Vagina (tissue), 2 donors: ENCODE data around the gene SUMO2. TPM values are rescaled to one million over a fixed set of nuclear protein-coding genes. Genes with fewer than 3 reads are reported as not detected.
"Not testable (repeated sequence)": the region's sequence is repeated elsewhere in the genome, so short reads cannot be mapped to it uniquely, and the experiment has no call there.

ENCODE experiments used
- DNase-seq, 2 donors: peaks; one replicate each; pipeline ENCODE4 v3.0.0-alpha.2; 2017; ENCODE audit errors: extremely low spot score in 2 of 2
- H3K27ac ChIP-seq: fragments of 200-600 bp; sonication (generic); one replicate; pipeline ENCODE4 v1.5.1; 2019
- H3K27me3 ChIP-seq: fragments of 200-600 bp; sonication (generic); one replicate; pipeline ENCODE4 v1.5.1; 2019
- H3K36me3 ChIP-seq, 2 donors: fragments of 200-600 bp; sonication (generic); one replicate each; pipeline ENCODE4 v1.5.1; 2017 to 2019
- H3K4me1 ChIP-seq: fragments of 200-600 bp; sonication (generic); one replicate; pipeline ENCODE4 v1.5.1; 2019
- H3K4me3 ChIP-seq, 2 donors: fragments of 200-600 bp; sonication (generic); 1 replicate in 1 of 2; 2 replicates in 1 of 2; pipeline ENCODE4 v1.5.1; 2016 to 2019
- H3K9me3 ChIP-seq: fragments of 200-600 bp; sonication (generic); one replicate; pipeline ENCODE4 v1.5.1; 2019
- CTCF ChIP-seq, 3 experiments: fragments of 450-650 bp in 2 of 3; fragments of 200-600 bp in 1 of 3; sonication (generic) in 1 of 3; IDR thresholded peaks; one replicate each; pipeline ENCODE4 v1.5.1; 2017 to 2019; ENCODE audit warnings: antibody characterized with exemption in 3 of 3, mild to moderate bottlenecking in 2 of 3, moderate library complexity in 2 of 3
- POLR2A ChIP-seq, 2 donors: fragments of 450-650 bp; IDR thresholded peaks; one replicate each; pipeline ENCODE4 v1.6.1; 2017; ENCODE audit warnings: antibody characterized with exemption in 2 of 2, mild to moderate bottlenecking in 2 of 2, moderate library complexity in 2 of 2
- POLR2AphosphoS5 ChIP-seq, 2 donors: sonication (generic); formaldehyde crosslinking; IDR thresholded peaks; one replicate each; pipeline ENCODE4 v1.9.0; 2017; ENCODE audit warnings: antibody characterized with exemption in 2 of 2, mild to moderate bottlenecking in 2 of 2, low read depth in 1 of 2; ENCODE audit not compliant: insufficient read depth in 1 of 2
- intact Hi-C: fragments of 100-400 bp; cut with DNase I; formaldehyde crosslinking; loops from one replicate; pipeline ENCODE4 v1.15.1; 2023
- total RNA-seq: library from RNA; depleted of rRNA; stranded (reverse); fragments of >200 nt; gene quantifications from one replicate; pipeline ENCODE4 v1.2.3, GENCODE V29; 2016

Gene SUMO2
- total RNA-seq, 1 donor from 2014 or later: 63.6 TPM

- TF ChIP-seq POLR2A (IDR thresholded peaks at IDR 0.05) (no peak), POLR2AphosphoS5 (IDR thresholded peaks at IDR 0.05; ENCODE audit: insufficient read depth in 1 of 2, low read depth in 1 of 2) (no peak), CTCF (IDR thresholded peaks at IDR 0.05) (no peak)
- no peaks in the 10 kb centered on the region for H3K9me3 ChIP-seq
- no peak overlapping the region for H3K4me3 ChIP-seq
- intact Hi-C loops: loop anchor here (10.0 kb wide), 1 partner anchor 55 kb away; no protein-coding TSS in a partner anchor
- H3K27ac ChIP-seq: no peak overlapping the region
- peaks cover 0 to 6% of the 10 kb centered on the region in 2 donors for H3K36me3 ChIP-seq
- no peaks in the 10 kb centered on the region for H3K27me3 ChIP-seq
- H3K4me1 ChIP-seq: peaks cover 33% of the 10 kb centered on the region
- DNase-seq: no peak
These were observed 53.2 kb downstream of the SUMO2 start for GRCh38 chr17:75129576-75129975.

- intact Hi-C loops: loop anchor here (10.0 kb wide), 1 partner anchor 54 kb away; no protein-coding TSS in a partner anchor
- no peak overlapping the region for H3K4me3 ChIP-seq
- no peaks in the 10 kb centered on the region for H3K9me3 ChIP-seq
- peaks cover 37% of the 10 kb centered on the region for H3K4me1 ChIP-seq
- no peaks in the 10 kb centered on the region for H3K27me3 ChIP-seq
- H3K36me3 ChIP-seq: peaks cover 0 to 6% of the 10 kb centered on the region in 2 donors
- DNase-seq: no peak
- no peak overlapping the region for H3K27ac ChIP-seq
- TF ChIP-seq POLR2A (IDR thresholded peaks at IDR 0.05): no peak
- no peak for TF ChIP-seq POLR2AphosphoS5 (IDR thresholded peaks at IDR 0.05; ENCODE audit: insufficient read depth in 1 of 2, low read depth in 1 of 2)
- no peak for TF ChIP-seq CTCF (IDR thresholded peaks at IDR 0.05)
These were observed 53.9 kb downstream of the SUMO2 start for GRCh38 chr17:75128694-75129505.

GRCh38 chr17:75127936-75128335, 54.8 kb downstream of the SUMO2 start:
- H3K9me3 ChIP-seq, DNase-seq, H3K4me3 ChIP-seq, H3K36me3 ChIP-seq, H3K27ac ChIP-seq, H3K27me3 ChIP-seq: not testable (repeated sequence)
- H3K4me1 ChIP-seq: peaks cover 39% of the 10 kb centered on the region
- intact Hi-C loops: loop anchor here (10.0 kb wide), 1 partner anchor 53 kb away; no protein-coding TSS in a partner anchor

GRCh38 chr17:75126954-75127353, 55.8 kb downstream of the SUMO2 start:
- no peaks in the 10 kb centered on the region for H3K9me3 ChIP-seq
- H3K27ac ChIP-seq: no peak overlapping the region
- TF ChIP-seq POLR2A (IDR thresholded peaks at IDR 0.05) (no peak), CTCF (IDR thresholded peaks at IDR 0.05) (no peak), POLR2AphosphoS5 (IDR thresholded peaks at IDR 0.05; ENCODE audit: insufficient read depth in 1 of 2, low read depth in 1 of 2) (no peak)
- peaks cover 39% of the 10 kb centered on the region for H3K4me1 ChIP-seq
- peaks cover 0 to 6% of the 10 kb centered on the region in 2 donors for H3K36me3 ChIP-seq
- no peaks in the 10 kb centered on the region for H3K27me3 ChIP-seq
- DNase-seq: no peak
- no peak overlapping the region for H3K4me3 ChIP-seq
- intact Hi-C loops: loop anchor here (10.0 kb wide), 1 partner anchor 52 kb away; no protein-coding TSS in a partner anchor

GRCh38 chr17:75125984-75126383, 56.8 kb downstream of the SUMO2 start:
- no peak for DNase-seq
- peaks cover 0 to 6% of the 10 kb centered on the region in 2 donors for H3K36me3 ChIP-seq
- no peaks in the 10 kb centered on the region for H3K9me3 ChIP-seq
- TF ChIP-seq CTCF (IDR thresholded peaks at IDR 0.05) (no peak), POLR2A (IDR thresholded peaks at IDR 0.05) (no peak), POLR2AphosphoS5 (IDR thresholded peaks at IDR 0.05; ENCODE audit: insufficient read depth in 1 of 2, low read depth in 1 of 2) (no peak)
- intact Hi-C loops: loop anchor here (10.0 kb wide), 1 partner anchor 51 kb away; no protein-coding TSS in a partner anchor
- H3K27me3 ChIP-seq: no peaks in the 10 kb centered on the region
- H3K4me3 ChIP-seq: no peak overlapping the region
- H3K4me1 ChIP-seq: peaks cover 39% of the 10 kb centered on the region
- no peak overlapping the region for H3K27ac ChIP-seq
